Thymus (tissue), 11 donors: ENCODE data around the gene ZDHHC14. TPM values are rescaled to one million over a fixed set of nuclear protein-coding genes. Genes with fewer than 3 reads are reported as not detected.
A peak's percentile ranks its signal among the peaks of the same experiment; 100 is the strongest.
"Not testable (repeated sequence)": the region's sequence is repeated elsewhere in the genome, so short reads cannot be mapped to it uniquely, and the experiment has no call there.

Experiments used
- DNase-seq, 9 donors: peaks; one replicate each; pipeline ENCODE4 v3.0.0-alpha.2; 2013; ENCODE audit warnings: low spot score in 9 of 9, low read depth in 6 of 9, missing footprints in 1 of 9
- H3K27ac ChIP-seq, 2 donors: one replicate each; pipeline ENCODE4 v1.5.1; 2013; ENCODE audit warnings: control low read depth in 1 of 2, low read depth in 1 of 2, low read length in 1 of 2, mild to moderate bottlenecking in 1 of 2, moderate library complexity in 1 of 2
- H3K27me3 ChIP-seq, 2 donors: one replicate each; pipeline ENCODE4 v1.5.1; 2013; ENCODE audit warnings: low read length in 1 of 2; ENCODE audit not compliant: control insufficient read depth in 2 of 2, insufficient read depth in 1 of 2
- H3K36me3 ChIP-seq, 2 donors: one replicate each; pipeline ENCODE4 v1.5.1; 2013; ENCODE audit warnings: low read length in 1 of 2, mild to moderate bottlenecking in 1 of 2, moderate library complexity in 1 of 2; ENCODE audit not compliant: control insufficient read depth in 2 of 2, insufficient read depth in 2 of 2
- H3K4me1 ChIP-seq, 2 donors: one replicate each; pipeline ENCODE4 v1.5.1; 2013; ENCODE audit warnings: low read length in 2 of 2; ENCODE audit not compliant: control insufficient read depth in 2 of 2, insufficient read depth in 2 of 2
- H3K4me3 ChIP-seq, 2 donors: one replicate each; pipeline ENCODE4 v1.5.1; 2013; ENCODE audit warnings: low read length in 2 of 2, control low read depth in 1 of 2, mild to moderate bottlenecking in 1 of 2
- H3K9me3 ChIP-seq, 2 donors: one replicate each; pipeline ENCODE4 v1.5.1; 2013; ENCODE audit warnings: low read length in 1 of 2, mild to moderate bottlenecking in 1 of 2; ENCODE audit not compliant: control insufficient read depth in 2 of 2, insufficient read depth in 1 of 2
- WGBS: extraction: QIAGEN DNeasy Blood & Tissue Kit; methylation state at CpG from one replicate; pipeline ENCODE4 v1.1.7; 2013; 5-methylcytosine and 5-hydroxymethylcytosine counted together
- polyA plus RNA-seq: library from polyadenylated mRNA; stranded (reverse); fragments of 200-250 nt; gene quantifications from one replicate; pipeline ENCODE4 v1.2.3, GENCODE V29; 2013
- total RNA-seq: library from RNA; stranded (reverse); fragments of 120-200 nt; gene quantifications from one replicate; pipeline ENCODE4 v1.2.4, GENCODE V29; 2013
- donor health status: healthy.

ZDHHC14 gene
- total and polyA plus RNA-seq, 2 donors, result 3.4 to 7.5 TPM

GRCh38 chr6:157376241-157376640 lies 4.7 kb upstream of the ZDHHC14 start:
- Histone ChIP-seq H3K4me1 (peaks cover 4% of the 10 kb centered on the region in 2 donors), H3K27me3 (peaks cover 2 to 21% of the 10 kb centered on the region in 2 donors), H3K4me3 (no peak overlapping the region), H3K9me3 (no peaks in the 10 kb centered on the region), H3K27ac (no peak overlapping the region), H3K36me3 (no peaks in the 10 kb centered on the region)
- DNase-seq, result no peak
- 97% methylated on average over 3 of the region's 3 CpGs for WGBS

GRCh38 chr6:157376706-157377230 lies 4.2 kb upstream of the ZDHHC14 start:
- no peak for DNase-seq
- H3K36me3 ChIP-seq, result no peaks in the 10 kb centered on the region
- H3K27ac ChIP-seq, result no peak overlapping the region
- no peak overlapping the region for H3K4me3 ChIP-seq
- no peaks in the 10 kb centered on the region for H3K9me3 ChIP-seq
- 89% methylated on average over 9 of the region's 9 CpGs for WGBS
- H3K27me3 ChIP-seq, result peaks cover 2 to 19% of the 10 kb centered on the region in 2 donors
- peaks cover 4% of the 10 kb centered on the region in 2 donors for H3K4me1 ChIP-seq

GRCh38 chr6:157379656-157380457 lies 1.1 kb upstream of the ZDHHC14 start:
- DNase-seq, result peak; percentile 71 to 93 (median 81)
- Histone ChIP-seq H3K9me3 (peaks cover 0 to 3% of the 10 kb centered on the region in 2 donors), H3K27ac (peak overlapping the region; percentile 80), H3K4me3 (peak overlapping the region; percentile 79 to 81), H3K27me3 (peaks cover 3 to 22% of the 10 kb centered on the region in 2 donors), H3K4me1 (peaks cover 10 to 13% of the 10 kb centered on the region in 2 donors), H3K36me3 (no peaks in the 10 kb centered on the region)
- 2% methylated on average over 45 of the region's 45 CpGs for WGBS

GRCh38 chr6:157380458-157380778 lies 572 bp upstream of the ZDHHC14 start:
- no peak for DNase-seq
- peaks cover 0 to 3% of the 10 kb centered on the region in 2 donors for H3K9me3 ChIP-seq
- H3K4me3 ChIP-seq, result peak overlapping the region; percentile 79 to 81
- H3K27ac ChIP-seq, result peak overlapping the region; percentile 80
- peaks cover 10 to 13% of the 10 kb centered on the region in 2 donors for H3K4me1 ChIP-seq
- under 1% methylated on average over 28 of the region's 28 CpGs for WGBS
- H3K36me3 ChIP-seq, result no peaks in the 10 kb centered on the region
- peaks cover 3 to 20% of the 10 kb centered on the region in 2 donors for H3K27me3 ChIP-seq

- peak in 6 of 9 donors; percentile 21 to 69 (median 44) for DNase-seq
- H3K36me3 ChIP-seq, result no peaks in the 10 kb centered on the region
- peaks cover 10 to 13% of the 10 kb centered on the region in 2 donors for H3K4me1 ChIP-seq
- 2% methylated on average over 96 of the region's 96 CpGs for WGBS
- peaks cover 0 to 3% of the 10 kb centered on the region in 2 donors for H3K9me3 ChIP-seq
- H3K27ac ChIP-seq, result peak overlapping the region in 1 of 2 donors; percentile 80
- H3K4me3 ChIP-seq, result peak overlapping the region; percentile 49 to 79
- peaks cover 3 to 16% of the 10 kb centered on the region in 2 donors for H3K27me3 ChIP-seq
Measured at GRCh38 chr6:157381631-157382621, 936 bp downstream of the ZDHHC14 start.

- peaks cover 0 to 3% of the 10 kb centered on the region in 2 donors for H3K9me3 ChIP-seq
- DNase-seq, result no peak
- no peak overlapping the region for H3K27ac ChIP-seq
- WGBS, result 94% methylated on average over 4 of the region's 4 CpGs
- H3K36me3 ChIP-seq, result no peaks in the 10 kb centered on the region
- H3K27me3 ChIP-seq, result peaks cover 3 to 16% of the 10 kb centered on the region in 2 donors
- H3K4me1 ChIP-seq, result peaks cover 10 to 13% of the 10 kb centered on the region in 2 donors
- peak overlapping the region in 1 of 2 donors; percentile 49 for H3K4me3 ChIP-seq
Measured at GRCh38 chr6:157382821-157383220, 1.8 kb downstream of the ZDHHC14 start.

- peaks cover 3 to 16% of the 10 kb centered on the region in 2 donors for H3K27me3 ChIP-seq
- H3K36me3 ChIP-seq, result no peaks in the 10 kb centered on the region
- H3K4me1 ChIP-seq, result peaks cover 10 to 13% of the 10 kb centered on the region in 2 donors
- peaks cover 0 to 3% of the 10 kb centered on the region in 2 donors for H3K9me3 ChIP-seq
- H3K4me3 ChIP-seq, result no peak overlapping the region
- 94% methylated on average over 9 of the region's 9 CpGs for WGBS
- H3K27ac ChIP-seq, result no peak overlapping the region
- DNase-seq, result no peak
Measured at GRCh38 chr6:157383471-157383870, 2.5 kb downstream of the ZDHHC14 start.

- not testable (repeated sequence) for DNase-seq, H3K4me3 ChIP-seq, H3K27ac ChIP-seq, H3K4me1 ChIP-seq, H3K36me3 ChIP-seq, H3K9me3 ChIP-seq
- 98% methylated on average over 4 of the region's 4 CpGs for WGBS
- H3K27me3 ChIP-seq, result peaks cover 3 to 14% of the 10 kb centered on the region in 2 donors
Measured at GRCh38 chr6:157384962-157385361, 4.0 kb downstream of the ZDHHC14 start.
